ENCODE results near the gene CIAO1.

Gene CIAO1

DNA sequence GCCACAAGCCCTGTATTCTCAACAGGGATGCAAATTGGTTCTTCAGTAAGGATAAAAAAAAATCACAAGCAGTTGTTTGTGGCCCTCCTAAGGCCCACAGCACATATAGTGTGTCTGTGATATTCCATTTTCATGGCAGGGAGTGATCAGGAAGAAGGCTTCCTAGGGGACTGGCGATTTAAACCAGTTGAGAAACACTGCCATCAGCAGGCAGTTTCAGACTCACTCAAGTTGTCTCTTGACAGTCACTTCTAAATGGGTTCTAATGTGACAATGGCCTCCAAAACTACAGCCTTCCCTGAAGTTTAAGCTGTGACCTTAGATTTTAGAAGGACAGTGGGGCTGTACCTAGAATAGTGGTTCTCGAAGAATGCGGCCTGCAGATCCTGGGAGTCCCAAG is 6.0 kb downstream of the CIAO1 start:
- no peak for DNase-seq
- WGBS (ENCODE audit: insufficient coverage) = 95% methylated on average over 3 of the region's 3 CpGs
- H3K27ac ChIP-seq (ENCODE audit: insufficient read depth in 1 of 2, low read depth in 1 of 2, low read length in 2 of 2, poor library complexity in 1 of 2, severe bottlenecking in 2 of 2) = no peak overlapping the region
- no peak overlapping the region for H3K4me3 ChIP-seq (ENCODE audit: control insufficient read depth in 1 of 7, extremely low read depth in 1 of 7, insufficient read depth in 4 of 7, low read depth in 2 of 7, low read length in 6 of 7)
- H3K36me3 ChIP-seq (ENCODE audit: control insufficient read depth in 4 of 4, insufficient read depth in 4 of 4, low read length in 3 of 4) = peaks cover 20 to 77% (median 48%) of the 10 kb centered on the region in 4 experiments
- no peaks in the 10 kb centered on the region for H3K27me3 ChIP-seq (replicated peaks in 2 of 5; ENCODE audit: control insufficient read depth in 4 of 5, insufficient read depth in 5 of 5, low read length in 4 of 5)
- ChIA-PET POLR2A (no interaction called here), CTCF (interaction anchor here (1.1 kb wide), 1 partner anchor 73 kb away, joined by 3 read pairs; no protein-coding TSS in a partner anchor)
- H3K4me1 ChIP-seq (ENCODE audit: control extremely low read depth in 1 of 4, control insufficient read depth in 4 of 4, insufficient read depth in 4 of 4, low read length in 3 of 4) = peaks cover 0 to 9% (median 7%) of the 10 kb centered on the region in 4 experiments
- no peaks in the 10 kb centered on the region for H3K9me3 ChIP-seq (ENCODE audit: control extremely low read depth in 1 of 5, control insufficient read depth in 4 of 5, insufficient read depth in 2 of 5, low read depth in 1 of 5, low read length in 4 of 5)

DNA sequence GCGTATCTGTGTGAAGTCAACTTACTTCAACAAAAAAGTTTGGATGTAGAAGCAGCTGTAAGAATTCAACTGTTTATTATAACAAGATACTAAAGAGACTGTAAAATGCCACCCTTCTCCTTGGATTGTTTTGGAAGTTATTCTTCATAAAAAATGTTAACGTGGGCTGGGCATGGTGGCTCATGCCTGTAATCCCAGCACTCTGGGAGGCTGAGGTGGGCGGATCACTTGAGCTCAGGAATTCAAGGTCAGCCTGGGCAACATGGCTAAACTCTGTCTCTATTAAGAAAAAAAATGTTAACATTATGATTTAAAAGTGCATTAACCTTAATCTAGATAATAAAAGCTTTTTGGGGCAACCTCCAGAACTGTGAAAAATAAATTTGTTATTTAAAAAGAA is 7.7 kb downstream of the CIAO1 start:
- ChIA-PET CTCF (no interaction called here), POLR2A (no interaction called here)
- H3K27ac ChIP-seq (ENCODE audit: insufficient read depth in 1 of 2, low read depth in 1 of 2, low read length in 2 of 2, poor library complexity in 1 of 2, severe bottlenecking in 2 of 2) = no peak overlapping the region
- H3K27me3 ChIP-seq (replicated peaks in 2 of 5; ENCODE audit: control insufficient read depth in 4 of 5, insufficient read depth in 5 of 5, low read length in 4 of 5) = no peaks in the 10 kb centered on the region
- H3K36me3 ChIP-seq (ENCODE audit: control insufficient read depth in 4 of 4, insufficient read depth in 4 of 4, low read length in 3 of 4) = peaks cover 22 to 81% (median 53%) of the 10 kb centered on the region in 4 experiments
- H3K9me3 ChIP-seq (ENCODE audit: control extremely low read depth in 1 of 5, control insufficient read depth in 4 of 5, insufficient read depth in 2 of 5, low read depth in 1 of 5, low read length in 4 of 5) = no peaks in the 10 kb centered on the region
- WGBS (ENCODE audit: insufficient coverage) = 100% methylated on average over 1 of the region's 3 CpGs
- no peak overlapping the region for H3K4me3 ChIP-seq (ENCODE audit: control insufficient read depth in 1 of 7, extremely low read depth in 1 of 7, insufficient read depth in 4 of 7, low read depth in 2 of 7, low read length in 6 of 7)
- no peak for DNase-seq
- no peaks in the 10 kb centered on the region for H3K4me1 ChIP-seq (ENCODE audit: control extremely low read depth in 1 of 4, control insufficient read depth in 4 of 4, insufficient read depth in 4 of 4, low read length in 3 of 4)

GRCh38 chr2:96274355-96275056 is 8.5 kb downstream of the CIAO1 start:
- H3K9me3 ChIP-seq (ENCODE audit: control extremely low read depth in 1 of 5, control insufficient read depth in 4 of 5, insufficient read depth in 2 of 5, low read depth in 1 of 5, low read length in 4 of 5) = no peaks in the 10 kb centered on the region
- peak overlapping the region in 1 of 2 experiments; percentile 0 for H3K27ac ChIP-seq (ENCODE audit: insufficient read depth in 1 of 2, low read depth in 1 of 2, low read length in 2 of 2, poor library complexity in 1 of 2, severe bottlenecking in 2 of 2)
- H3K27me3 ChIP-seq (replicated peaks in 2 of 5; ENCODE audit: control insufficient read depth in 4 of 5, insufficient read depth in 5 of 5, low read length in 4 of 5) = no peaks in the 10 kb centered on the region
- ChIA-PET POLR2A (no interaction called here), CTCF (interaction anchor here (0.9 kb wide), 1 partner anchor 15 kb away, joined by 3 read pairs; no protein-coding TSS in a partner anchor)
- no peaks in the 10 kb centered on the region for H3K4me1 ChIP-seq (ENCODE audit: control extremely low read depth in 1 of 4, control insufficient read depth in 4 of 4, insufficient read depth in 4 of 4, low read length in 3 of 4)
- H3K36me3 ChIP-seq (ENCODE audit: control insufficient read depth in 4 of 4, insufficient read depth in 4 of 4, low read length in 3 of 4) = peaks cover 23 to 81% (median 56%) of the 10 kb centered on the region in 4 experiments
- no peak overlapping the region for H3K4me3 ChIP-seq (ENCODE audit: control insufficient read depth in 1 of 7, extremely low read depth in 1 of 7, insufficient read depth in 4 of 7, low read depth in 2 of 7, low read length in 6 of 7)
- 100% methylated on average over 2 of the region's 7 CpGs for WGBS (ENCODE audit: insufficient coverage)
- DNase-seq = no peak

GRCh38 chr2:96276787-96277499 is 10.9 kb downstream of the CIAO1 start:
- 97% methylated on average over 16 of the region's 21 CpGs for WGBS (ENCODE audit: insufficient coverage)
- ChIA-PET CTCF (interaction anchor here (1.1 to 1.5 kb wide), 4 partner anchors 10 to 140 kb away, joined by 3 to 5 read pairs (median 3); partner anchors contain the start of gene ASTL), POLR2A (no interaction called here)
- H3K27ac ChIP-seq (ENCODE audit: insufficient read depth in 1 of 2, low read depth in 1 of 2, low read length in 2 of 2, poor library complexity in 1 of 2, severe bottlenecking in 2 of 2) = no peak overlapping the region
- DNase-seq = no peak
- peaks cover 23 to 85% (median 58%) of the 10 kb centered on the region in 4 experiments for H3K36me3 ChIP-seq (ENCODE audit: control insufficient read depth in 4 of 4, insufficient read depth in 4 of 4, low read length in 3 of 4)
- H3K4me1 ChIP-seq (ENCODE audit: control extremely low read depth in 1 of 4, control insufficient read depth in 4 of 4, insufficient read depth in 4 of 4, low read length in 3 of 4) = no peaks in the 10 kb centered on the region
- H3K27me3 ChIP-seq (replicated peaks in 2 of 5; ENCODE audit: control insufficient read depth in 4 of 5, insufficient read depth in 5 of 5, low read length in 4 of 5) = no peaks in the 10 kb centered on the region
- no peak overlapping the region for H3K4me3 ChIP-seq (ENCODE audit: control insufficient read depth in 1 of 7, extremely low read depth in 1 of 7, insufficient read depth in 4 of 7, low read depth in 2 of 7, low read length in 6 of 7)
- no peaks in the 10 kb centered on the region for H3K9me3 ChIP-seq (ENCODE audit: control extremely low read depth in 1 of 5, control insufficient read depth in 4 of 5, insufficient read depth in 2 of 5, low read depth in 1 of 5, low read length in 4 of 5)

DNA sequence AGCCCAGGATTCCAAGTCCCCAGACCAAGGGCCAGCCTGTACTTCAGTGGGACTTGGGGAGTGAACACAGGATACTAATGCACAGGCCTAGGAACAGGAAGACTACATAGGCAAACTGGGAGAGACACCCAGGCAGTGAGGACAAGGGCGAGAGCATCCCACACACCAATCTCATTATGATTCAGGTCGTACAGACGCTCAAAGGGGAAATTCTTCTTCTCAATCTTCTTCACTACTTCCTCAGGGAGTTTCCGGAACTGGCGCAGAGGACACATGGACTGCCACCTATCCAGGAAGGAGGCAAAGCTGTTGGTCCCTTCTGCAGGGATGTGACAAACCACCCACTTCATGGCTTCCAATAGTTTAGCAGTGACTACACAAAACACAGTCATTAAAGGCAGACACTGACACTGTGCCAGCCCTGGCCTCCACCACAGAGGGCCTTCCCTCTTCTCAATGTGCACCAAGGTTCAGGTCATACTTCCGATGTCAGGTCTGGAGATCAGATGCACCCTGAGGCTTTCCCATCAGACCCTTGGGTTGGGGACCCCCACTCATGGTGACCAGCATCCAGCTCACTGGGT is 21.3 kb downstream of the CIAO1 start:
- Histone ChIP-seq H3K27me3 (replicated peaks in 2 of 5; ENCODE audit: control insufficient read depth in 4 of 5, insufficient read depth in 5 of 5, low read length in 4 of 5) (no peaks in the 10 kb centered on the region), H3K4me1 (ENCODE audit: control extremely low read depth in 1 of 4, control insufficient read depth in 4 of 4, insufficient read depth in 4 of 4, low read length in 3 of 4) (no peaks in the 10 kb centered on the region), H3K27ac (ENCODE audit: insufficient read depth in 1 of 2, low read depth in 1 of 2, low read length in 2 of 2, poor library complexity in 1 of 2, severe bottlenecking in 2 of 2) (no peak overlapping the region), H3K9me3 (ENCODE audit: control extremely low read depth in 1 of 5, control insufficient read depth in 4 of 5, insufficient read depth in 2 of 5, low read depth in 1 of 5, low read length in 4 of 5) (no peaks in the 10 kb centered on the region), H3K4me3 (ENCODE audit: control insufficient read depth in 1 of 7, extremely low read depth in 1 of 7, insufficient read depth in 4 of 7, low read depth in 2 of 7, low read length in 6 of 7) (no peak overlapping the region), H3K36me3 (ENCODE audit: control insufficient read depth in 4 of 4, insufficient read depth in 4 of 4, low read length in 3 of 4) (peaks cover 57 to 99% (median 92%) of the 10 kb centered on the region in 4 experiments)
- WGBS (ENCODE audit: insufficient coverage) = 90% methylated on average over 5 of the region's 6 CpGs
- DNase-seq = no peak
- CTCF ChIA-PET = interaction anchor here (0.9 to 1.1 kb wide), 2 partner anchors 17 to 295 kb away, joined by 3 read pairs; no protein-coding TSS in a partner anchor
- POLR2A ChIA-PET = no interaction called here

DNA sequence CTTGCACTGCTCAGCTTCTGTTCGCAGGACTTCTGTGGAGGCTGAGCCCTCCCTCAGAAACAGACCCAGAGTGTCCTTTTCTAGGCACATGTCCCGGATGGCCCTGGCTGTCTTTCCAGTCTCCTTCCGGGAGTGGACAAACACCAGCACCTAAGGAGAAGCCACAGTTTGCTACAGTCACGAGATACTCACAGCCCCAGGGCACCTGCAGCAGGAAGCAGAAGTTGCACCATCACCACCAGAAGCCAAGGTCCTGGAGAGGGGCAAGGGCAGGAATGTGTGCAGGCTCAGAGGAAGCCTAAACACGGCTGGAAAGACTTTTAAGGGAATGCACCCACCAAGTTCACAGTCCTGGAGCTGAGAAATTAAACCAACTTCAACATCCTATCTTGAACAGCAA is 25.7 kb downstream of the CIAO1 start:
- POLR2A ChIA-PET = no interaction called here
- no peaks in the 10 kb centered on the region for H3K27me3 ChIP-seq (replicated peaks in 2 of 5; ENCODE audit: control insufficient read depth in 4 of 5, insufficient read depth in 5 of 5, low read length in 4 of 5)
- no peaks in the 10 kb centered on the region for H3K4me1 ChIP-seq (ENCODE audit: control extremely low read depth in 1 of 4, control insufficient read depth in 4 of 4, insufficient read depth in 4 of 4, low read length in 3 of 4)
- CTCF ChIA-PET = interaction anchor here (1.3 kb wide), 1 partner anchor 14 kb away, joined by 3 read pairs; the partner anchor contains the start of gene SNRNP200
- WGBS (ENCODE audit: insufficient coverage) = 94% methylated on average over 4 of the region's 5 CpGs
- H3K36me3 ChIP-seq (ENCODE audit: control insufficient read depth in 4 of 4, insufficient read depth in 4 of 4, low read length in 3 of 4) = peaks cover 65 to 99% (median 85%) of the 10 kb centered on the region in 4 experiments
- no peaks in the 10 kb centered on the region for H3K9me3 ChIP-seq (ENCODE audit: control extremely low read depth in 1 of 5, control insufficient read depth in 4 of 5, insufficient read depth in 2 of 5, low read depth in 1 of 5, low read length in 4 of 5)
- no peak overlapping the region for H3K4me3 ChIP-seq (ENCODE audit: control insufficient read depth in 1 of 7, extremely low read depth in 1 of 7, insufficient read depth in 4 of 7, low read depth in 2 of 7, low read length in 6 of 7)
- no peak overlapping the region for H3K27ac ChIP-seq (ENCODE audit: insufficient read depth in 1 of 2, low read depth in 1 of 2, low read length in 2 of 2, poor library complexity in 1 of 2, severe bottlenecking in 2 of 2)
- no peak for DNase-seq
